Adipocyte (in vitro differentiated cells): ENCODE measurements around the gene DESI1.

Source experiments
- DNase-seq: peaks from one replicate; pipeline ENCODE4 v3.0.0-alpha.2; 2015; ENCODE audit warnings: low read depth
- H3K27me3 ChIP-seq: replicated peaks from 2 replicates; pipeline ENCODE4 v1.7.0; 2013; ENCODE audit warnings: mild to moderate bottlenecking, low read length, moderate library complexity; ENCODE audit not compliant: control insufficient read depth, insufficient read depth
- H3K36me3 ChIP-seq: 2 replicates; pipeline ENCODE4 v1.7.0; 2013; ENCODE audit warnings: low read length, mild to moderate bottlenecking, moderate library complexity; ENCODE audit not compliant: control insufficient read depth, insufficient read depth, severe bottlenecking
- H3K4me1 ChIP-seq: 2 replicates; pipeline ENCODE4 v1.7.0; 2013; ENCODE audit warnings: mild to moderate bottlenecking, low read length, moderate library complexity; ENCODE audit not compliant: control insufficient read depth, insufficient read depth
- H3K4me3 ChIP-seq: 2 replicates; pipeline ENCODE4 v1.7.0; 2013; ENCODE audit warnings: mild to moderate bottlenecking, low read length, moderate library complexity
- H3K9ac ChIP-seq: 2 replicates; pipeline ENCODE4 v1.7.0; 2013; ENCODE audit warnings: mild to moderate bottlenecking, low read length, moderate library complexity
- H3K9me3 ChIP-seq: 2 replicates; pipeline ENCODE4 v1.7.0; 2013; ENCODE audit warnings: mild to moderate bottlenecking, low read length, moderate library complexity; ENCODE audit not compliant: control insufficient read depth

Gene DESI1

DNA sequence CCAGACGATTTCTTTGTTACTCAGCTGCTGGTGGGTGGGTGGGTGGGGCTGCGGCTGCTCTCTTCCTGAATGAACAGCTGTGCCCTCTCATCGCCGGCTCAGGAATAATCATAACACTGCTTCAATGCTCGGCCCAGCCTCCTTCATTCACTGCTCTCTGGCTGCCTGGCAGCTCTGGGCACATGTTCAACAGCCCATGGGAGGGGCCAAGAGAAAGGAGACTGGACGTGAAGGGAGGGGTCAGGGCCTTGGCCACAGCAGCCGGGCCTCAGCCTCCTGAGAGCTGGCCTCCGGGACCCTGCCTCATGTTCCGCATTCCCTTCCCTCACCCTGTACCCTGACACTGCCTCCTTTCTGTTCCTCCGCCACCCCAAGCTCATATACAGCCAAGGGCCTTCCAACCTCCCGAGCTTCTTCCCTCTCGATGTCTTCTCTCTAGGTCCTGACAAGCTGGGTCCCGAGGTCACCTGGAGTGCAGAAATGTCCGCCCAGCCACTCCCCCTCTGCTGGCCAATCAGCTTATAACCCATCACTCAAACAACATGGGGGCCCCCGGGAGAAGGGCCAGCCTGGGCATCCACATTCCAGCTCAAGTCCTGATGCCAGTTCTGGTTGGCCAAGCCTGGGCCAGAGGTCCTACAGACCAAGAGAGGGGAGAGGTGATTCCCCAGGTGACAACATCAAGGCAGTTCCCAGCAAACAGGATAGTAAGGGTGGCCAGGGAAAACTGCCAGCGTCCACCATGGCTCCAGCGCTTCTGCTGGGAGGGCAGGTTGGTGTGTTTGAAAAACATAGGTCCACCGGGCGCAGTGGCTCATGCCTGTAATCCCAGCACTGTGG, 63.2 kb downstream of the DESI1 start:
- peak; percentile 89 for DNase-seq
- Histone ChIP-seq H3K9me3 (no peaks in the 10 kb centered on the region), H3K36me3 (no peaks in the 10 kb centered on the region), H3K4me3 (no peak overlapping the region), H3K4me1 (peaks cover 8% of the 10 kb centered on the region), H3K27me3 (no peaks in the 10 kb centered on the region), H3K9ac (peak overlapping the region; percentile 46)

DNA sequence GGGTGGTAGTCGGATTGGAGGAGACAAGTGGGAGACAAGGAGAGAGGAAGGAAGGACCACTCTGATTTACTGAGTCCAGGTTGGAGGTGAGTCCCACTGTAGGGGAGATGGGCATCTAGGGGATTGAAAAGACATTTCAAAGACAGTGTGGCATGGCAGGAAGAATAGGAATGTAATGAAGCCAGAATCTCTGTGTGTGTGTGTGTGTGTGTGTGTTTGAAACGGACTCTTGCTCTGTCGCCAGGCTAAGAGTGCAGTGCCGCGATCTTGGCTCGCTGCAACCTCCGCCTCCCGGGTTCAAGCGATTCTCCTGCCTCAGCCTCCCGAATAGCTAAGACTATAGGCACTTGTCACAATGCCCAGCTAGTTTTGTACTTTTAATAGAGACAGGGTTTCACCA, 64.3 kb downstream of the DESI1 start:
- no peak overlapping the region for H3K4me3 ChIP-seq
- no peak for DNase-seq
- H3K36me3 ChIP-seq = no peaks in the 10 kb centered on the region
- peaks cover 8% of the 10 kb centered on the region for H3K4me1 ChIP-seq
- H3K27me3 ChIP-seq = no peaks in the 10 kb centered on the region
- H3K9ac ChIP-seq = no peak overlapping the region
- H3K9me3 ChIP-seq = no peaks in the 10 kb centered on the region

DNA sequence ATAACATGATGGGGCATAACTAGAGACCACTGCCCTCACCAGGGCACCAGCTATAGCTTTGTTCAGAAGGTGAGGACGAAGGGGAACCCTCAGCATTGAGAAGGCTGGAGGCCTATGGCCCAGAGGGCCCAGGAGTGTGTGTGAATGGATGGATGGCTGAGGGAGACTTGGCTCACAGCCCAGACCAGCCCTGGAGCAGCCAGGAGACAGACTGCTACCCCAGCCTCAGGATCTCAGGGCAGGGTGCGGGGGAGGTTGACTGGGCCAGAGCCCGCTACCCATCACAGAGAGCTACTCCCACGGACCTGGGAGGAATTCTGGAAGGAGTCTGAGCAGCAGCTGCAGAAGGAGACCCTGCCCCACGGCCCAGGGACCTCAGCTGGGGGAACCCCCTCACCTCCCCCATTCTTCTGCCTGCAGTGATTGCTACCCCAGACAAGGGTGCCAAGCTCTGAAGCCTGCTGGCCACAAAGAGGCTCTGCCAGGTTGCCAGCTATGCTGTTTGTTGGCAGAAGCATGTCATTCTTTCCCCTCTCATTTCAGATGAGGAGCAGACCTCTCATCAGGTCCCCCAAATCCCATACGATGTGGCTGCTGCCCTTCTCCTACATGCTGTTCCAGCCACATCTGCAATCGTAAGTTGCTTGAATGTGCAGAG, 65.4 kb downstream of the DESI1 start:
- Histone ChIP-seq H3K9me3 (no peaks in the 10 kb centered on the region), H3K9ac (no peak overlapping the region), H3K4me3 (no peak overlapping the region), H3K4me1 (peaks cover 8% of the 10 kb centered on the region), H3K27me3 (no peaks in the 10 kb centered on the region), H3K36me3 (no peaks in the 10 kb centered on the region)
- no peak for DNase-seq

DNA sequence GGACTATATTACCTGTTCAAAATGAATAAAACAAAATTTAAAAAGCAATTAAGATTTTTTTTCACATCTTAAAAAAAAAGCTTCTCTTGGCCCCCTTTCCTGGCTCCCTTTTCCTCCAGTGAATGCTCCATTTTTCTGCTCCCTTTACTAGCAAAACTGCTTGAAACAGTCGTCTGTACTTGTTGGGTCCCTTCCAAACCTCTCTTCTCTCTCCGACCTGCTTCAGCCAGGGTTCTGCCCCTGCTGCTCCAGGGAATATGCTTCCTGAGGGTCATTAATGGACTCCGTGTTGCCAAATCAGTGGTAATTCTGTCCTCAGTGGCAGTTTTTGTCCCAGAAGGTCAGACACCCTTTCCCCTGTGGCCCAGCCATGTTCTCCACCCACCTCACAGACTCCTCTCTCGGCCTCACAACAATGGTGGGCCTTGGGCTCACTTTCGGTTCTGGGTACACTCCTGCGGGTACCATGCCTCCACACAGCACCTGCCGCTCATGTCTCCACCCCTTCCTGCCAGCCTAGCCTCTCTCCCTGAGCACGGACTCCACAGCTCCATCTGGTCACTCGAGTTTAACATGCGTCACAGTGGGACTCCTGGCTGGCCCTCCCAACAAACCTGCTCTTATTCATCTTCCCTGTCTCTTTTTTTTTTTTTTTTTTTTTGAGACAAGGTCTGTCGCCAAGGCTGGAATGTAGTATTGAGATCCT, 68.8 kb downstream of the DESI1 start:
- DNase-seq = no peak
- H3K9me3 ChIP-seq = no peaks in the 10 kb centered on the region
- no peaks in the 10 kb centered on the region for H3K36me3 ChIP-seq
- H3K4me1 ChIP-seq = peaks cover 2% of the 10 kb centered on the region
- H3K27me3 ChIP-seq = no peaks in the 10 kb centered on the region
- no peak overlapping the region for H3K4me3 ChIP-seq
- no peak overlapping the region for H3K9ac ChIP-seq

DNA sequence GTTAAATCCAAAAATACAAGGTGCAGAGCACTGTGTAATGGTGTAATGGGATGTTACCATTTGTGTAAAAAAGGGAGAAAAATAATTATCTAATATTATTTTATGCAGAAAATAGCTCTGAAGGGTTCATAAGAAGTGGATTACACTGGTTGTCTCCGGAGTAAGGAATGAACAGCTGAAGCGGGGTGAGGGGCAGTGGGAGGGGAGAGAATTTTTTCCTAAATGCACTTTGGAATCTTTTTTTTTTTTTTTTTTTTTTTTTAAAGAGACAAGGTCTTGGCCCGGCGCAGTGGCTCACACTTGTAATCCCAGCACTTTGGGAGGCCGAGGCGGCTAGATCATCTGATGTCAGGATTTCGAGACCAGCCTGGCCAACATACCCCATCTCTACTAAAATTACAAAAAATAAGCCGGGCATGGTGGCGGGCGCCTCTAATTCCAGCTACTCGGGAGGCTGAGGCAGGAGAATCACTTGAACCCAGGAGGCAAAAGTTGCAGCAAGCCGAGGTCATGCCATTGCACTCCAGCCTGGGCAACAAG, 69.8 kb downstream of the DESI1 start:
- H3K9me3 ChIP-seq = no peaks in the 10 kb centered on the region
- DNase-seq = no peak
- H3K27me3 ChIP-seq = no peaks in the 10 kb centered on the region
- no peak overlapping the region for H3K4me3 ChIP-seq
- H3K36me3 ChIP-seq = no peaks in the 10 kb centered on the region
- H3K9ac ChIP-seq = no peak overlapping the region
- no peaks in the 10 kb centered on the region for H3K4me1 ChIP-seq

DNA sequence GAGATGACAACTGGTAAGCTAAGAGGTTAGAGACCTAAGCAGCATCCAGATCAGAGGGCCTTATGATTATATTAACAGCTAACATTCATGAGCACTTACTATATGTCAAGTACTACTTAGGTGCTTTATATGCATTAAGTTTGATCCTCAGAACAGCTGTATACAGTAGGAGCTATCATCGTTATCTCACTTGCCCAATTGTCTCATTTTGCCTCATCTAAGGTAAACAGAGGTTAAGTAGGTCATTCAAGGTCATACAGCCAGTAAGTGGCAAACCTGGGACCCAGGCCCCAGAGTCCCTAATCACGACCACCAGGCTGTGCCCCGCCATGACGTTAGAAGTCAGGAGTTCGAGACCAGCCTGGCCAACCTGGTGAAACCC, 72.0 kb downstream of the DESI1 start:
- no peak for DNase-seq
- no peaks in the 10 kb centered on the region for H3K9me3 ChIP-seq

More for the DNA sequence above, 72.0 kb downstream of the DESI1 start:
- Histone ChIP-seq H3K4me1 (peaks cover 6% of the 10 kb centered on the region), H3K36me3 (no peaks in the 10 kb centered on the region), H3K27me3 (no peaks in the 10 kb centered on the region), H3K9ac (no peak overlapping the region), H3K4me3 (no peak overlapping the region)
